Heart left ventricle (tissue), 13 donors: Measurements from ENCODE around the gene CCL13.

Experiments used
- POLR2A ChIP-seq, 2 donors: fragments of 450-650 bp; IDR thresholded peaks; one replicate each; pipeline ENCODE4 v1.6.1; 2017; ENCODE audit warnings: antibody characterized with exemption in 2 of 2, mild to moderate bottlenecking in 2 of 2, moderate library complexity in 2 of 2
- TF ChIP-seq, protein P1 (sequence below), 12 donors: fragments of 200-600 bp; sonication (generic) in 4 of 12; IDR thresholded peaks; one replicate each; pipeline versions ENCODE4 v1.5.0 to v1.8.0; 2018 to 2022; ENCODE audit warnings: antibody characterized with exemption in 12 of 12, mild to moderate bottlenecking in 5 of 12
- donor health status: ischemic (EF 13 %, LVEDD 7.1; RV severe dilation, severe dysfunction).
- donor health status: DM: no; HTN: yes; CAD: no.
- donor health status: DM: no; HTN: no; CAD: no.
- donor health status: ischemic (EF 25% LVEDD 6.9; RV normal size, moderate dysfunction).
- donor health status: ischemic (EF 25% LVEDD 5.7; RV mildly dilated, moderate dysfunction).
- donor health status: ischemic (EF 35%, LVEDD 5.7; RV mildly dilated, moderate dysfunction).
- donor health status: nonischemic (EF 11% LVEDD 7.7; RV severe dilation, severe dysfunction).
- donor health status: DM: yes; HTN: yes; CAD: no.
- donor health status: PGD.
- donor health status: ischemic (EF 29% LVEDD 5.4; RV normal size, mild dysfunction).
- donor health status: nonischemic (EF 23%, LVEDD 6.1; RV moderate dilation, normal function).

DNA sequence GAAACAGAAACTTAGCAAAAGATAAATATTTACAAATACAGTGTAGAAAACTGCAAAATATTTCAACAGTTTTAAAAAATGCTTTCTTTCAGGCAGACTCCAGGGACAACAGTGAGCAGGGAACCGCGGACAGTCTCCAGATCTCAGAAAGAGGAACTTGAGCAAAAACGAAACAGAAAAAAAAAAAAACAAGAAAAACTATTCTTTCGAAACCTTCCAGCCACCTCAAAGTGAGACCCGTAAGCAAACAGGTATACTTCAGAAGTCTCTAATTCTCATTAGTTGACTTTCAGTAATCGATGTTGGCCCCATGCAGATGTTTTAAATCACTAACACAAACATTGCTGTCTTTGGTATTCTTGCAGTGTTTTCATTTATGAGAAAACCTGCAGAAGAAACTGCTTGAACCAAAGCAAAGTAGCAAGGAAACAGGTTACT, 22.4 kb downstream of the CCL13 start:
- no peak for TF ChIP-seq POLR2A (IDR thresholded peaks at IDR 0.05)
- TF ChIP-seq, protein P1, sequence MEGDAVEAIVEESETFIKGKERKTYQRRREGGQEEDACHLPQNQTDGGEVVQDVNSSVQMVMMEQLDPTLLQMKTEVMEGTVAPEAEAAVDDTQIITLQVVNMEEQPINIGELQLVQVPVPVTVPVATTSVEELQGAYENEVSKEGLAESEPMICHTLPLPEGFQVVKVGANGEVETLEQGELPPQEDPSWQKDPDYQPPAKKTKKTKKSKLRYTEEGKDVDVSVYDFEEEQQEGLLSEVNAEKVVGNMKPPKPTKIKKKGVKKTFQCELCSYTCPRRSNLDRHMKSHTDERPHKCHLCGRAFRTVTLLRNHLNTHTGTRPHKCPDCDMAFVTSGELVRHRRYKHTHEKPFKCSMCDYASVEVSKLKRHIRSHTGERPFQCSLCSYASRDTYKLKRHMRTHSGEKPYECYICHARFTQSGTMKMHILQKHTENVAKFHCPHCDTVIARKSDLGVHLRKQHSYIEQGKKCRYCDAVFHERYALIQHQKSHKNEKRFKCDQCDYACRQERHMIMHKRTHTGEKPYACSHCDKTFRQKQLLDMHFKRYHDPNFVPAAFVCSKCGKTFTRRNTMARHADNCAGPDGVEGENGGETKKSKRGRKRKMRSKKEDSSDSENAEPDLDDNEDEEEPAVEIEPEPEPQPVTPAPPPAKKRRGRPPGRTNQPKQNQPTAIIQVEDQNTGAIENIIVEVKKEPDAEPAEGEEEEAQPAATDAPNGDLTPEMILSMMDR (IDR thresholded peaks at IDR 0.05), result no peak
